ENCODE measurements around the gene FMNL2. TPM values are rescaled to one million over a fixed set of nuclear protein-coding genes. Genes with fewer than 3 reads are reported as not detected.

Gene FMNL2
- total RNA-seq, 1 experiment from 2014 or later, result 33.6 TPM

DNA sequence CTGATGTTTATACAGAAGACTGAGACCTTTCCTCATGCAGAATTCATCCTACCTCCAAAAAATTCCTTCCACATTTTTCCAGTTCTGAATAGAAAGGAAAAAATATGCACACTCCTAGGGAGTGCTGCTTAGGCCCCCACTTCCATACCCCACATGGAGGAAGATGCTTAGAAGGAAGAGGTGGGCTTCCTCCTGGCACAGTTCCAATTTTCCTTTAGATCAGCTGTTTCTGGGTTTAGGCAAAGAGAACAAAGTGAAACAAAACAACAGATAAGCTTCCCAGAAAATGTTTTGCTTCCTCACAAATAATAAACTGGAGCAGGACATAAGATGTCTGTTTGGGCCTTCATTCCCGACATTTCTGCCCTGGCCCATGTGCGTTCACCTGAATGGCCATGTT, 209.7 kb downstream of the FMNL2 start:
- no CpG with 5 or more reads among the region's 2 CpGs for WGBS (ENCODE audit: extremely low coverage, insufficient read length, low lambda C conversion rate)
- Mint-ChIP-seq H3K4me1 (peaks cover 14 to 23% of the 10 kb centered on the region in 2 experiments), H3K4me3 (no peak overlapping the region), H3K36me3 (ENCODE audit: insufficient read depth in 1 of 3, low read depth in 3 of 3) (peaks cover 4 to 5% (median 4%) of the 10 kb centered on the region in 3 experiments; a peak in 5 of 7 replicates), H3K27me3 (ENCODE audit: low read depth) (no peaks in the 10 kb centered on the region), H3K9me3 (no peaks in the 10 kb centered on the region), H3K27ac (peak overlapping the region in 1 of 3 experiments; percentile 52; a peak in 2 of 7 replicates)
- TF ChIP-seq CTCF (conservative IDR thresholded peaks at IDR 0.05), result no peak
- no peaks in the 10 kb centered on the region; the same call in 1 of the 2 replicates for H3K4me1 ChIP-seq (ENCODE audit: insufficient read depth, low read length)
- no peak overlapping the region for H3K56ac ChIP-seq (ENCODE audit: insufficient read length, low read depth, low read length)
- no peaks in the 10 kb centered on the region; the same call in 1 of the 2 replicates for H3K79me2 ChIP-seq (ENCODE audit: insufficient read depth, low read length)
- no peak overlapping the region for H3K27ac ChIP-seq (ENCODE audit: insufficient read length, low read depth, low read length)
- no peak overlapping the region for H2BK120ac ChIP-seq (ENCODE audit: low read depth, low read length, poor library complexity, severe bottlenecking)
- DNase-seq, result no peak
- no peak overlapping the region for H3K14ac ChIP-seq (ENCODE audit: insufficient read depth, low read length)
- no peak overlapping the region for H3K4ac ChIP-seq (ENCODE audit: low read depth, low read length)
- no peak overlapping the region for H4K8ac ChIP-seq (replicated peaks; ENCODE audit: insufficient read length, low read depth, low read length)
- no peak overlapping the region for H2BK5ac ChIP-seq (ENCODE audit: insufficient read length, low read length)
- H2AK5ac ChIP-seq (ENCODE audit: insufficient read length, low read length), result no peak overlapping the region
- no peak overlapping the region for H4K91ac ChIP-seq (ENCODE audit: insufficient read length, low read depth, low read length)
- no peak overlapping the region for H3K23ac ChIP-seq (ENCODE audit: insufficient read length, low read depth, low read length)
- no peaks in the 10 kb centered on the region for H3K27me3 ChIP-seq (ENCODE audit: insufficient read depth, low read length)
- H3K9me3 ChIP-seq (ENCODE audit: control insufficient read depth, low read depth, low read length), result no peaks in the 10 kb centered on the region
- no peak overlapping the region for H4K5ac ChIP-seq (ENCODE audit: insufficient read length, low read depth, low read length)
- no peak overlapping the region for H3K18ac ChIP-seq (ENCODE audit: insufficient read length, low read depth, low read length)
- H3K9ac ChIP-seq (ENCODE audit: extremely low read depth, insufficient read length, low read length), result no peak overlapping the region
- no peak overlapping the region for H2BK12ac ChIP-seq (ENCODE audit: insufficient read length, low read depth, low read length)
- H2AFZ ChIP-seq (ENCODE audit: low read length), result no peak overlapping the region
- H3K4me2 ChIP-seq (ENCODE audit: insufficient read depth, insufficient read length, low read length), result no peak overlapping the region
- no peaks in the 10 kb centered on the region for H3K79me1 ChIP-seq (ENCODE audit: insufficient read depth, low read depth, low read length, poor library complexity, severe bottlenecking)
- H2BK15ac ChIP-seq (ENCODE audit: low read depth, low read length), result no peak overlapping the region
- no peak overlapping the region for H2BK20ac ChIP-seq (ENCODE audit: low read depth, low read length, poor library complexity, severe bottlenecking)
- no peaks in the 10 kb centered on the region for H4K20me1 ChIP-seq (ENCODE audit: control insufficient read depth, insufficient read depth, insufficient read length)
- no peak overlapping the region for H3T11ph ChIP-seq (ENCODE audit: low read length)
- no peaks in the 10 kb centered on the region for H3K23me2 ChIP-seq (ENCODE audit: insufficient read length, low read depth, low read length, poor library complexity, severe bottlenecking)

Data from H9 (cell line).